Erythroblast (primary cell): ENCODE measurements around the gene PRICKLE1.

ENCODE experiments used
- GATA1 ChIP-seq: IDR thresholded peaks from 2 replicates; pipeline ENCODE4 v1.6.1; 2011; ENCODE audit warnings: low read depth, mild to moderate bottlenecking, control low read depth, low read length, moderate library complexity
- POLR2A ChIP-seq: IDR thresholded peaks from 2 replicates; pipeline ENCODE4 v1.6.1; 2011; ENCODE audit warnings: mild to moderate bottlenecking, low read length

DNA sequence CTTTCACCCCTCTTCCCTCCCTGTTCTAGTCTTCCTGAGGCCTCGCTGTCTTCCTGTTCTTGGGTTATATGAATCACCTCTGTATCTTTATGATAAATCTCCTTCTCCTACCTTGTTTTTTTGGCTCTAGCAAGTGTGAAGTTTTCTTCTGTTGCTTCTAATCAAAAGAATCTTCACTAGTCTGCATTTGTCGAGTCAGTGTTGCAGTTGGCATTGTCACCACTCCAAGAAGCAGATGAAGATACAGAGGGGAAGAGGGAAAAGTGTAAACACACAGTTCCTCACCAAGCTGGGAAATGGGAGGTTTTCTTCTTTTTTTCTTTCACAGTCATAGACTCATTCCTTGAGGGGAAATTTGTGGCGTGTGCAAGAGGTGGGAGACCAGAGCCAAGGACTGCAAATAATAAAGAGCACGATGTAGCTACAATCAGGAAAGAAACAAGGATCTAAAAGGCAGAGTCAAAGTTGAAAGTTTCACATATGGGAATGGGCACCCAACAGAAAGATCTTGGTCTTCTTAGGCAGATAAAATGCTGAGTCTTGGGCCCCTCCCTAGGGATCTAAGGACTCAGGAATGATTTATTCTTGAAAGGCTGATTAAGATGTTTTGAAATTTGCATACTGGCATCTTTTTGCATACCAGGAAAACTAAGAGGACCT, 22.2 kb upstream of the PRICKLE1 start:
- TF ChIP-seq POLR2A, result no peak
- no peak for TF ChIP-seq GATA1
